ENCODE results near the gene TRMT2A.
A peak's percentile ranks its signal among the peaks of the same experiment; 100 is the strongest.

TRMT2A gene

GRCh38 chr22:20111045-20111688 lies 5.9 kb downstream of the TRMT2A start:
- TF ChIP-seq GLIS3 (CRISPR knock-in tag; IDR thresholded peaks at IDR 0.05) (no peak), ZNF565 (CRISPR knock-in tag; conservative IDR thresholded peaks at IDR 0.05; ENCODE audit: low read depth) (no peak), TSHZ2 (CRISPR knock-in tag; IDR thresholded peaks at IDR 0.05) (no peak), PPARA (CRISPR knock-in tag; IDR thresholded peaks at IDR 0.05; ENCODE audit: borderline replicate concordance) (no peak), ARNTL (CRISPR knock-in tag; IDR thresholded peaks at IDR 0.05; ENCODE audit: borderline replicate concordance, low read depth) (no peak), TCF4 (CRISPR knock-in tag; IDR thresholded peaks at IDR 0.05; ENCODE audit: borderline replicate concordance) (no peak), ESRRG (CRISPR knock-in tag; IDR thresholded peaks at IDR 0.05) (no peak), RARB (CRISPR knock-in tag; IDR thresholded peaks at IDR 0.05) (no peak), ISL1 (CRISPR knock-in tag; IDR thresholded peaks at IDR 0.05) (no peak), ZFP30 (CRISPR knock-in tag; IDR thresholded peaks at IDR 0.05) (no peak)
- ATAC-seq = peak; percentile 36

GRCh38 chr22:20110359-20110985 lies 6.6 kb downstream of the TRMT2A start:
- ATAC-seq = no peak; the same call in 2 of the 3 replicates
- no peak for TF ChIP-seq CREB5 (CRISPR knock-in tag; IDR thresholded peaks at IDR 0.05; ENCODE audit: low read depth)
- TF ChIP-seq ARNTL (CRISPR knock-in tag; IDR thresholded peaks at IDR 0.05; ENCODE audit: borderline replicate concordance, low read depth) = no peak
- no peak for TF ChIP-seq ISL1 (CRISPR knock-in tag; IDR thresholded peaks at IDR 0.05)
- no peak for TF ChIP-seq BACH2 (CRISPR knock-in tag; IDR thresholded peaks at IDR 0.05; ENCODE audit: borderline replicate concordance)
- no peak for TF ChIP-seq SNAI2 (CRISPR knock-in tag; IDR thresholded peaks at IDR 0.05)
- TF ChIP-seq ESRRG (CRISPR knock-in tag; IDR thresholded peaks at IDR 0.05) = no peak
- no peak for TF ChIP-seq ZNF565 (CRISPR knock-in tag; conservative IDR thresholded peaks at IDR 0.05; ENCODE audit: low read depth)
- TF ChIP-seq CSRNP3 (CRISPR knock-in tag; IDR thresholded peaks at IDR 0.05) = no peak
- TF ChIP-seq ZFP3 (CRISPR knock-in tag; IDR thresholded peaks at IDR 0.05) = no peak
- TF ChIP-seq ZFP30 (CRISPR knock-in tag; IDR thresholded peaks at IDR 0.05) = no peak
- no peak for TF ChIP-seq CSDC2 (CRISPR knock-in tag; IDR thresholded peaks at IDR 0.05)
- TF ChIP-seq TSHZ2 (CRISPR knock-in tag; IDR thresholded peaks at IDR 0.05) = no peak
- TF ChIP-seq TCF4 (CRISPR knock-in tag; IDR thresholded peaks at IDR 0.05; ENCODE audit: borderline replicate concordance) = no peak
- no peak for TF ChIP-seq RARB (CRISPR knock-in tag; IDR thresholded peaks at IDR 0.05)
- no peak for TF ChIP-seq GLIS3 (CRISPR knock-in tag; IDR thresholded peaks at IDR 0.05)
- no peak for TF ChIP-seq ZNF70 (CRISPR knock-in tag; IDR thresholded peaks at IDR 0.05)
- TF ChIP-seq PPARA (CRISPR knock-in tag; IDR thresholded peaks at IDR 0.05; ENCODE audit: borderline replicate concordance) = no peak
- TF ChIP-seq ZNF8 (CRISPR knock-in tag; IDR thresholded peaks at IDR 0.05) = no peak
